Thoracic aorta (tissue), 2 donors: ENCODE measurements around the gene TBATA. TPM values are rescaled to one million over a fixed set of nuclear protein-coding genes. Genes with fewer than 3 reads are reported as not detected.

Experiments used
- ATAC-seq: fragments of 150-250 bp; one replicate; pipeline ENCODE4 v1.8.0; 2017; ENCODE audit warnings: low read depth; ENCODE audit not compliant: insufficient number of reproducible peaks, low FRiP score
- DNase-seq: peaks from one replicate; pipeline ENCODE4 v3.0.0-alpha.2; 2020; ENCODE audit warnings: low spot score
- H3K27ac ChIP-seq, 2 donors: fragments of 200-600 bp; sonication (generic); 1 replicate in 1 of 2; 2 replicates in 1 of 2; pipeline ENCODE4 v1.5.1; 2016; ENCODE audit warnings: mild to moderate bottlenecking in 2 of 2, moderate library complexity in 2 of 2
- H3K27me3 ChIP-seq: fragments of 200-600 bp; sonication (generic); replicated peaks from 2 replicates; pipeline ENCODE4 v1.6.0; 2016; ENCODE audit warnings: mild to moderate bottlenecking; ENCODE audit not compliant: insufficient read depth
- H3K36me3 ChIP-seq: fragments of 200-600 bp; sonication (generic); one replicate; pipeline ENCODE4 v1.5.1; 2016
- H3K4me1 ChIP-seq, 2 donors: fragments of 200-600 bp; sonication (generic); 1 replicate in 1 of 2; 2 replicates in 1 of 2; pipeline versions ENCODE4 v1.5.1 to v1.6.0; 2016; ENCODE audit warnings: low read depth in 2 of 2, mild to moderate bottlenecking in 1 of 2; ENCODE audit not compliant: control insufficient read depth in 1 of 2
- H3K4me3 ChIP-seq: fragments of 200-600 bp; sonication (generic); 2 replicates; pipeline ENCODE4 v1.5.1; 2016; ENCODE audit warnings: mild to moderate bottlenecking
- H3K9me3 ChIP-seq: fragments of 200-600 bp; sonication (generic); 2 replicates; pipeline ENCODE4 v1.5.1; 2016
- total RNA-seq, 2 donors: library from RNA; depleted of rRNA; stranded (reverse); fragments of >200 nt; gene quantifications; one replicate each; pipeline versions ENCODE4 v1.1.0 to v1.2.3, GENCODE V29; 2016
- TF ChIP-seq, protein P1 (sequence below): fragments of 200-600 bp; sonication (generic); IDR thresholded peaks from one replicate; pipeline ENCODE4 v1.5.1; 2019; ENCODE audit warnings: antibody characterized with exemption

TBATA gene
- total RNA-seq, 2 donors from 2014 or later = not detected

DNA sequence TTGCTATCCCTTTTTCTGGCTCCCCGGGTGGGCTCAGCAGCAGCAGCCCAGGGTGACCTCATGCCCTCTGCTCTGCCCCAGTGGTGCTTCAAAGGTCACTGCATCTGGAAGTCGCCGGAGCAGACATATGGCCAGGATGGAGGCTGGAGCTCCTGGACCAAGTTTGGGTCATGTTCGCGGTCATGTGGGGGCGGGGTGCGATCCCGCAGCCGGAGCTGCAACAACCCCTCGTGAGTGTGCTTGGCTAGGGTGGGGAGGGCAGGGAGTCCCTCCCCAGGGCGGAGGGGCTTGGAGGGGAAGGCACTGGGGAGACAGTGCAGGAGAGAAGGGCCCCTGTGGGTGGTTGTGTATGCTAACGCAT, 46.4 kb downstream of the TBATA start:
- Histone ChIP-seq H3K4me1 (peaks cover 0 to 9% of the 10 kb centered on the region in 2 donors), H3K36me3 (no peaks in the 10 kb centered on the region), H3K27ac (no peak overlapping the region), H3K27me3 (no peaks in the 10 kb centered on the region), H3K9me3 (no peaks in the 10 kb centered on the region), H3K4me3 (no peak overlapping the region)
- ATAC-seq (no peak), DNase-seq (no peak)
- TF ChIP-seq, protein P1, sequence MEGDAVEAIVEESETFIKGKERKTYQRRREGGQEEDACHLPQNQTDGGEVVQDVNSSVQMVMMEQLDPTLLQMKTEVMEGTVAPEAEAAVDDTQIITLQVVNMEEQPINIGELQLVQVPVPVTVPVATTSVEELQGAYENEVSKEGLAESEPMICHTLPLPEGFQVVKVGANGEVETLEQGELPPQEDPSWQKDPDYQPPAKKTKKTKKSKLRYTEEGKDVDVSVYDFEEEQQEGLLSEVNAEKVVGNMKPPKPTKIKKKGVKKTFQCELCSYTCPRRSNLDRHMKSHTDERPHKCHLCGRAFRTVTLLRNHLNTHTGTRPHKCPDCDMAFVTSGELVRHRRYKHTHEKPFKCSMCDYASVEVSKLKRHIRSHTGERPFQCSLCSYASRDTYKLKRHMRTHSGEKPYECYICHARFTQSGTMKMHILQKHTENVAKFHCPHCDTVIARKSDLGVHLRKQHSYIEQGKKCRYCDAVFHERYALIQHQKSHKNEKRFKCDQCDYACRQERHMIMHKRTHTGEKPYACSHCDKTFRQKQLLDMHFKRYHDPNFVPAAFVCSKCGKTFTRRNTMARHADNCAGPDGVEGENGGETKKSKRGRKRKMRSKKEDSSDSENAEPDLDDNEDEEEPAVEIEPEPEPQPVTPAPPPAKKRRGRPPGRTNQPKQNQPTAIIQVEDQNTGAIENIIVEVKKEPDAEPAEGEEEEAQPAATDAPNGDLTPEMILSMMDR = no peak

DNA sequence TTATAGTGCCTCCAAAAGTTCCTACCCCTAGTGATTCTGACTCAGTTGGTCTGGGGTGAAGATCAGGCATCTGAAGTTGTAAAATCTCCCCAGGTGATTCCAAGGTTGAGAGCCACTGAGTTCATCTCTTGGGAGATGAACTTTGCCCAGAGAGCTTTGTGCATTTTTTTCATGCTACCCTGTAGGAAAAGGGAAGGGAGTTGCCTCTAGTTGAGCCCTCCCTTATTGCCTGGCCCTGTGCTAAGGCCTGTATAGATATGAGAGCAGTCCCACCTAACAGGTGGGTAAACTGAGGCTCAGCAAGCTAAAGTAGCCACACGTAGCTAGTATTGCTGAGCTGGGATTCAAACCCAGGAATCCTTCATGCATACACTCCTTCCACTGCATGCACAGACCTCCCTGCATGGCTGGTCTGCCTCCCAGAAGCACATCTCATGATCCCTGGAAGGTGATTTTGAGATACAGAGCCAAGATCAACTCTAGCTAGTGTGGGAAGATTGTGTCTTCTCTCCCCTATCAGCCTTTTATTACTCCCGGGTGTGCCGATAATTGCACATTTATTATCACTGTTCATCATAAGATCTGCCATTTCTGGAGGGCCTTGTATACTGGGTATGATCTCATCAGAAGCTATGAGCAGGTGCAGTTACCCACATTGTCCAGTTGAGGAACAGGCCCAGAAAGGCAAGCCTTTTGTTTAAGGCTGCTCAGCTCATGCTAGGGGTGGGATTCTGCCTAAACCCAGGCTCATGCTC, 47.0 kb downstream of the TBATA start:
- DNase-seq (no peak), ATAC-seq (no peak)
- H3K9me3 ChIP-seq = no peaks in the 10 kb centered on the region
- no peak overlapping the region for H3K4me3 ChIP-seq
- TF ChIP-seq, protein P1 = no peak
- peaks cover 0 to 9% of the 10 kb centered on the region in 2 donors for H3K4me1 ChIP-seq
- H3K36me3 ChIP-seq = no peaks in the 10 kb centered on the region
- H3K27ac ChIP-seq = no peak overlapping the region
- H3K27me3 ChIP-seq = no peaks in the 10 kb centered on the region

DNA sequence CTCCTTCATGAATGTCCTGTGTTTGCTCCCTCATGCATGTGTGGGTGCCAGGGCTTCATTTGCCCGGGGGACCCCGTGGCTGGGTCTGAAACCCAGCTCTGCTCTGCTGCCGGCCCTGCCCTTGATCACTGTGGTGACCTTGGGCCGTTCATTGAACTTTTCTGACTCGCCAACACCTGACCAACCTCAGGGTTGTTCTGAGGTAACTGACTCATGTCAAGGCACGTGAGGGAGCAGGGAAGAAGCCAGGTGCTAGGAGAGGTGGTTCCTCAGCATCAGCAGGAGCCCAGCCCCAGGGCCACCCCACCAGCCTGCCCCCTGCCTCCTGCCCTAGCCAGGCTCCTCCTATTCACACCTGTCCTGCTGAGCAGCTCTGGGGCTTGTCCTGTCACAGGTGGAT, 47.9 kb downstream of the TBATA start:
- TF ChIP-seq, protein P1 = no peak
- Histone ChIP-seq H3K36me3 (no peaks in the 10 kb centered on the region), H3K9me3 (no peaks in the 10 kb centered on the region), H3K4me1 (peaks cover 0 to 2% of the 10 kb centered on the region in 2 donors), H3K27me3 (no peaks in the 10 kb centered on the region), H3K27ac (no peak overlapping the region), H3K4me3 (no peak overlapping the region)
- no peak for ATAC-seq
- DNase-seq = no peak

DNA sequence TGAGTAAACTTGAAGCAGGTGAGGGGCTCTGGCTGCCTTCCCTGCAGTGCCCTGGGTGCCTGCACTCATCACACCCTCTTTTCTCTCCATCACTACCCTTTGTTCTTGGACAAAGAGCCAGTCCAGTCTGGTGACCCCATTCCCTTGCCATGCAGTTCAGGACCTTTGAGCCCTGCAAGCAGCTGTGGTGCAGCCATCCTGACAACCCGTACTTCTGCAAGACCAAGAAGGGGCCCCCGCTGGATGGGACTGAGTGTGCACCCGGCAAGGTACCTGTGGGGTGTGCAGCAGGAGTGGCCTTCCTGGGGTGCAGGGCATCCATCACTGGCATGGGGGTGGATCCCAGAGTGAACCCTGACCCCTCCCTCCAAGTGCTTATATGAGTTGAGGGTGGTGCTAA, 48.7 kb downstream of the TBATA start:
- H3K27ac ChIP-seq = no peak overlapping the region
- H3K36me3 ChIP-seq = no peaks in the 10 kb centered on the region
- no peaks in the 10 kb centered on the region for H3K27me3 ChIP-seq
- H3K9me3 ChIP-seq = no peaks in the 10 kb centered on the region
- H3K4me3 ChIP-seq = no peak overlapping the region
- no peaks in the 10 kb centered on the region for H3K4me1 ChIP-seq
- no peak for ATAC-seq
- TF ChIP-seq, protein P1 = no peak
- no peak for DNase-seq

DNA sequence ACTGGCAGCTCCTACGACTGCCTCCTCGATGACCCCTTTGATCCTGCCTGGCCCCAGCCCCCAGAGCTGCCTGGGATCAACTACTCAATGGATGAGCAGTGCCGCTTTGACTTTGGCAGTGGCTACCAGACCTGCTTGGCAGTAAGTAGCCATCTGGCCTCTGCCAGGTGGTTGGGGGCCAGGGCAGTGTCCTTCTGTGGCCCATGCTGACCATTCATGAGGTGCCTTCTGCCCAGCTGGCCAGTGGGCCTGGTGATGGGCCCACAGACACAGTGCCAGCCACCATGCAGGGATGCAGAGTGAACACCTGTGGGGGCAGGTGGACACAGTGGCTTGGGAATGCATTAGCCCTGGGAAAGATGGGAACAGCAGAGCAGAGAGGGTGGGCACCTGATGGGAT, 50.0 kb downstream of the TBATA start:
- no peak overlapping the region for H3K27ac ChIP-seq
- TF ChIP-seq, protein P1 = no peak
- no peaks in the 10 kb centered on the region for H3K4me1 ChIP-seq
- H3K4me3 ChIP-seq = no peak overlapping the region
- ATAC-seq = no peak
- H3K9me3 ChIP-seq = no peaks in the 10 kb centered on the region
- DNase-seq = no peak
- H3K27me3 ChIP-seq = no peaks in the 10 kb centered on the region
- no peaks in the 10 kb centered on the region for H3K36me3 ChIP-seq
